Measurements from ENCODE around the gene MMRN2. TPM values are rescaled to one million over a fixed set of nuclear protein-coding genes. Genes with fewer than 3 reads are reported as not detected.

MMRN2 gene
- polyA plus RNA-seq, 2 of the 4 experiments (the other 2 are of a cell fraction) = 0.35 to 1.1 TPM

DNA sequence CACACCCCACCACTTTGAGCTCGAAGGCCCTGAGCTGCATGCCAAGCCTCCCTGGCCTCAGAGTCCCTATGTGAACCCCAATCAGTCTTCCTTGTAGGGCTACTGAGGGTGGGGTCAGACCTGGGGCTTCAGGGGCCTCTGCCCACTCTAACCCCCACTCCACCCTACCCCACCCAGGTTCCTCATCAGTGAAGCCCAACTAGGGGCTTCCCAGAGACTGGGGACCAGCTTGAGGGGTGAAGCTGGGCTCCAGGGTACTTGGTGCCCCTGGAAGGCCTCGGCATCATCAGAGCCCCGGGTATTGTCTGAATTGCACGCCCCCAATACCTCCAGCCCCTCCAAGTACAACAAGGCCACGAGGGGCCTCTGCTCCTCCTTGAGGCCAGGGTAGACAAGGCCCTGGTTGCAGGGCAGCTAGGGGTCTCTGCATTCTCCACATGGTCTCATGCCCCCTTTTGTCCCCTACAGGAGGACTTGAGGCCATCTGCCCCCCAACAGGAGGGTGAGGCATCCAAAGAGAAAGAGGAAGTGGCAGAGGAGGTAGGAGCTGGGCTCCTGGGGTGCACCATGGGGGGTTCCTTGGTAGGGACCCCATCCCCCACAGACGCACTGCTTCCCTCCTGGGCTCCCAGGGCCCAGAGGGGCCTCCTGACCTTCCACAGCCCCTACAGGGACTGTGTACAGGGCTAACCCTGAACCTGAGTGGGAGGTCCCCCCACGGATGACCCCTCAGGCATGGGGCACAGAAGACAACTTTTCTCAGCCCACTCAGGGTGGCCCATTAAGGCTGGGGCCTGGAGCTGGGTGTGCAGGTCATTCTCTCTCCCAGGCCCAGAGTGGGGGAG, 4.9 kb upstream of the MMRN2 start:
- peaks cover 51% of the 10 kb centered on the region for H3K4me1 ChIP-seq
- H3K4me3 ChIP-seq = no peak overlapping the region
- H3K4me2 ChIP-seq = no peak overlapping the region
- DNase-seq (ENCODE audit: low read depth in 1 of 2, low spot score in 1 of 2) (no peak), FAIRE-seq (no peak), ATAC-seq (no peak)
- CTCF ChIA-PET = interaction anchor here (0.7 to 3.4 kb wide), 4 partner anchors 16 to 62 kb away, joined by 3 to 23 read pairs (median 9); no protein-coding TSS in a partner anchor
- H3K9me3 ChIP-seq = no peaks in the 10 kb centered on the region
- POLR2A ChIA-PET = no interaction called here
- no peak overlapping the region; a peak in 1 of 6 replicates for H3K27ac ChIP-seq
- TF ChIP-seq HEYL (CRISPR knock-in tag; IDR thresholded peaks at IDR 0.05) (no peak), EHMT2 (IDR thresholded peaks at IDR 0.05; ENCODE audit: low read depth) (no peak), KDM5A (IDR thresholded peaks at IDR 0.05) (no peak), JUN (IDR thresholded peaks at IDR 0.05) (no peak), FOSL2 (IDR thresholded peaks at IDR 0.05) (no peak), FOSL2 (CRISPR knock-in tag; IDR thresholded peaks at IDR 0.05) (no peak), ZSCAN20 (CRISPR knock-in tag; IDR thresholded peaks at IDR 0.05) (no peak), POLR2AphosphoS2 (conservative IDR thresholded peaks at IDR 0.05; ENCODE audit: low read length) (no peak), MYC (IDR thresholded peaks at IDR 0.05; ENCODE audit: borderline replicate concordance, low read length) (no peak)
- 95% methylated on average over 6 of the region's 7 CpGs for WGBS (ENCODE audit: missing lambda C conversion rate)

- H3K4me1 ChIP-seq = peaks cover 43% of the 10 kb centered on the region
- TF ChIP-seq RNF2 (IDR thresholded peaks at IDR 0.05; ENCODE audit: borderline replicate concordance, low read depth) (no peak), CHD2 (IDR thresholded peaks at IDR 0.05; ENCODE audit: low read length, partially characterized antibody) (no peak), HDAC2 (IDR thresholded peaks at IDR 0.05) (no peak), HEYL (CRISPR knock-in tag; IDR thresholded peaks at IDR 0.05) (no peak), SREBF2 (IDR thresholded peaks at IDR 0.05) (no peak), ZSCAN20 (CRISPR knock-in tag; IDR thresholded peaks at IDR 0.05) (no peak), KDM1A (IDR thresholded peaks at IDR 0.05; ENCODE audit: low read depth) (no peak), MYC (IDR thresholded peaks at IDR 0.05; ENCODE audit: borderline replicate concordance, low read length) (no peak)
- ChIA-PET POLR2A (no interaction called here), CTCF (interaction anchor here (0.7 to 3.4 kb wide), 3 partner anchors 15 to 61 kb away, joined by 3 to 23 read pairs (median 11); no protein-coding TSS in a partner anchor)
- no peak overlapping the region for H3K4me3 ChIP-seq
- no peak overlapping the region for H3K4me2 ChIP-seq
- no peak for ATAC-seq
- WGBS (ENCODE audit: missing lambda C conversion rate) = 84% methylated on average over 6 of the region's 12 CpGs
- DNase-seq (ENCODE audit: low read depth in 1 of 2, low spot score in 1 of 2) = no peak
- FAIRE-seq = no peak
- H3K9me3 ChIP-seq = no peaks in the 10 kb centered on the region
- H3K27ac ChIP-seq = peak overlapping the region in 1 of 2 experiments; percentile 89; a peak in 2 of 6 replicates
These were observed 4.2 kb upstream of the MMRN2 start for GRCh38 chr10:86961481-86962091.

GRCh38 chr10:86960863-86961434, 3.5 kb upstream of the MMRN2 start:
- WGBS (ENCODE audit: missing lambda C conversion rate) = 86% methylated on average over 8 of the region's 9 CpGs
- FAIRE-seq (no peak), DNase-seq (ENCODE audit: low read depth in 1 of 2, low spot score in 1 of 2) (no peak), ATAC-seq (no peak)
- H3K4me3 ChIP-seq = no peak overlapping the region
- peaks cover 39% of the 10 kb centered on the region for H3K4me1 ChIP-seq
- CTCF ChIA-PET = interaction anchor here (1.2 to 5.6 kb wide), 6 partner anchors 7 to 135 kb away, joined by 4 to 23 read pairs (median 16); partner anchors contain the start of genes ADIRF and SHLD2
- TF ChIP-seq, protein P1, sequence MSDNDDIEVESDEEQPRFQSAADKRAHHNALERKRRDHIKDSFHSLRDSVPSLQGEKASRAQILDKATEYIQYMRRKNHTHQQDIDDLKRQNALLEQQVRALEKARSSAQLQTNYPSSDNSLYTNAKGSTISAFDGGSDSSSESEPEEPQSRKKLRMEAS (IDR thresholded peaks at IDR 0.05) = 0 out of 2 replicates have a peak, but pooled peaks have one; percentile 9
- TF ChIP-seq NR3C1 (IDR thresholded peaks at IDR 0.05) = no peak
- H3K4me2 ChIP-seq = peak overlapping the region; percentile 76; the same call in 2 of the 3 replicates
- peak overlapping the region; percentile 68 to 89; a peak in 4 of 6 replicates for H3K27ac ChIP-seq
- POLR2A ChIA-PET = interaction anchor here (0.8 to 1.1 kb wide), 2 partner anchors 10 to 135 kb away, joined by 3 read pairs; no protein-coding TSS in a partner anchor
- H3K9me3 ChIP-seq = no peaks in the 10 kb centered on the region
